Ovary (tissue), 10 donors: ENCODE data around the gene WDR53. TPM values are rescaled to one million over a fixed set of nuclear protein-coding genes. Genes with fewer than 3 reads are reported as not detected.
"Not testable (repeated sequence)": the region's sequence is repeated elsewhere in the genome, so short reads cannot be mapped to it uniquely, and the experiment has no call there.

ENCODE experiments used
- DNase-seq, 5 donors: peaks; one replicate each; pipeline ENCODE4 v3.0.0-alpha.2; 2019 to 2020
- H3K27ac ChIP-seq, 2 donors: fragments of 200-600 bp; one replicate each; pipeline versions ENCODE4 v1.5.1 to v1.8.0; 2019 to 2022
- H3K27me3 ChIP-seq: fragments of 200-600 bp; one replicate; pipeline ENCODE4 v1.8.0; 2022
- H3K36me3 ChIP-seq: fragments of 200-600 bp; sonication (generic); one replicate; pipeline ENCODE4 v1.5.1; 2019
- H3K4me1 ChIP-seq: one replicate; pipeline ENCODE4 v1.8.1; 2013; ENCODE audit warnings: mild to moderate bottlenecking, moderate library complexity; ENCODE audit not compliant: insufficient read depth
- H3K4me3 ChIP-seq: fragments of 200-600 bp; sonication (generic); one replicate; pipeline ENCODE4 v1.5.1; 2017
- H3K9me3 ChIP-seq, 2 donors: fragments of 200-600 bp in 1 of 2; sonication (generic) in 1 of 2; one replicate each; pipeline versions ENCODE4 v1.5.1 to v1.8.1; 2013 to 2019; ENCODE audit warnings: mild to moderate bottlenecking in 1 of 2, moderate library complexity in 1 of 2
- CTCF ChIP-seq, 3 donors: fragments of 450-650 bp in 2 of 3; fragments of 200-600 bp in 1 of 3; IDR thresholded peaks; one replicate each; pipeline versions ENCODE4 v1.5.1 to v1.8.0; 2016 to 2022; ENCODE audit warnings: antibody characterized with exemption in 3 of 3, mild to moderate bottlenecking in 1 of 3
- EP300 ChIP-seq: sonication (generic); formaldehyde crosslinking; IDR thresholded peaks from one replicate; pipeline ENCODE4 v1.6.1; 2017; ENCODE audit warnings: antibody characterized with exemption
- POLR2A ChIP-seq: fragments of 450-650 bp; IDR thresholded peaks from one replicate; pipeline ENCODE4 v1.6.1; 2017; ENCODE audit warnings: antibody characterized with exemption, mild to moderate bottlenecking, moderate library complexity
- WGBS, 3 donors: extraction: QIAGEN DNeasy Blood & Tissue Kit in 1 of 3; methylation state at CpG; one replicate each; pipeline versions ENCODE4 v1.1.5 to v1.1.7; 2013 to 2017; 5-methylcytosine and 5-hydroxymethylcytosine counted together
- intact Hi-C, 4 donors: fragments of 100-400 bp; cut with DNase I; formaldehyde crosslinking; loops; one replicate each; pipeline versions ENCODE4 v1.11.0 to v1.15.1; 2022 to 2023
- long read RNA-seq, 3 donors: library from polyadenylated mRNA in 2 of 3; unstranded in 2 of 3; transcript quantifications; one replicate each; pipeline ENCODE4 v2.0.0 and lab custom pipeline, GENCODE V29; 2021 to 2026
- polyA plus RNA-seq, 2 donors: library from polyadenylated mRNA; stranded (reverse); fragments of 200-250 nt in 1 of 2; fragments of 350-450 nt in 1 of 2; fragmentation: Illumina TruSeq in 1 of 2; extraction: RNeasy Lipid Tissue Mini Kit (QIAGEN cat#74804) in 1 of 2; gene quantifications; one replicate each; pipeline ENCODE4 v1.2.3, GENCODE V29; 2013 to 2014
- total RNA-seq, 7 donors: library from RNA; depleted of rRNA in 2 of 7; stranded (reverse); fragments of >200 nt in 2 of 7; fragmentation: NEBNext Ultra II Directional in 3 of 7; extraction: Animal tissue kit (Norgen Biotek cat#: 25700) in 3 of 7; gene quantifications; one replicate each; pipeline versions ENCODE4 v1.1.0 to v1.2.4, GENCODE V29; 2016 to 2023
- donor health status: DM: no; HTN: no; CAD: no; lungs with moderate emphysema.
- donor health status: DM: no; HTN: no; CAD: no.
- donor health status: Bipolar disorder and iron deficiency.
- donor health status: DM: yes; HTN: yes; CAD: no.
- donor health status: DM: no; HTN: no; CAD: no.
- donor health status: DM: yes; HTN: yes; CAD: no.

The WDR53 gene
- total RNA-seq = 10 to 100 TPM in 4 of 7 donors, 1 to 10 TPM in 3; 3.0 to 14.1 (median 11.6) TPM
- 10 to 100 TPM; 10.8 to 13.1 TPM for polyA plus RNA-seq
- long read RNA-seq, donor 1, partial matches to known transcripts = 3 of 11 reads
- long read RNA-seq, donor 1, other reads (novel, unspliced or antisense) = 4 of 11 reads
- long read RNA-seq, donor 2, partial matches to known transcripts = 6 of 8 reads
- long read RNA-seq, donor 2, other reads (novel, unspliced or antisense) = 0 of 8 reads
- long read RNA-seq, donor 3, partial matches to known transcripts = 2 of 5 reads
- long read RNA-seq, donor 3, other reads (novel, unspliced or antisense) = 3 of 5 reads

- no peaks in the 10 kb centered on the region for H3K36me3 ChIP-seq
- H3K9me3 ChIP-seq = no peaks in the 10 kb centered on the region
- peak; percentile 91 to 96 (median 92) for DNase-seq
- intact Hi-C loops = no loop called here
- TF ChIP-seq CTCF (IDR thresholded peaks at IDR 0.05) (no peak), POLR2A (peak; percentile 74), EP300 (no peak)
- peaks cover 5% of the 10 kb centered on the region for H3K4me1 ChIP-seq
- peak within 1 kb of the TSS; percentile 5 to 71 for H3K27ac ChIP-seq
- WGBS, 3 donors = 0 to 1% (median 0%) methylated on average over 41 to 87 of the region's 87 CpGs
- no peaks in the 10 kb centered on the region for H3K27me3 ChIP-seq
- peak within 1 kb of the TSS; percentile 92 for H3K4me3 ChIP-seq
These were observed at the start of gene WDR53, which contains the start of gene FBXO45 for GRCh38 chr3:196568246-196569002. Gene WDR53 (minus strand): TSS chr3:196568554. CDS start chr3:196561475, 7,079 bp downstream. Gene FBXO45 (plus strand): TSS chr3:196568660. CDS start chr3:196568985, 325 bp downstream.

GRCh38 chr3:196617256-196617655, 48.9 kb upstream of the WDR53 start:
- H3K4me3 ChIP-seq = no peak overlapping the region
- no peaks in the 10 kb centered on the region for H3K9me3 ChIP-seq
- no peak for TF ChIP-seq CTCF (IDR thresholded peaks at IDR 0.05)
- no peak for TF ChIP-seq POLR2A
- no peak for TF ChIP-seq EP300
- whole genome bisulfite sequencing, 3 donors = 70 to 78% (median 76%) methylated on average over 5 of the region's 5 CpGs
- no peak overlapping the region for H3K27ac ChIP-seq
- H3K36me3 ChIP-seq = no peaks in the 10 kb centered on the region
- H3K27me3 ChIP-seq = no peaks in the 10 kb centered on the region
- DNase-seq = no peak
- no peaks in the 10 kb centered on the region for H3K4me1 ChIP-seq
- intact Hi-C loops = no loop called here

GRCh38 chr3:196615234-196615633, 46.9 kb upstream of the WDR53 start:
- intact Hi-C loops, H3K4me3 ChIP-seq, H3K36me3 ChIP-seq, H3K4me1 ChIP-seq, H3K9me3 ChIP-seq, H3K27me3 ChIP-seq, DNase-seq, H3K27ac ChIP-seq: not testable (repeated sequence)
- 89 to 93% (median 93%) methylated on average over 6 of the region's 6 CpGs for WGBS, 3 donors

GRCh38 chr3:196611761-196612483, 43.6 kb upstream of the WDR53 start:
- no peak for DNase-seq
- Histone ChIP-seq H3K4me1 (no peaks in the 10 kb centered on the region), H3K4me3 (no peak overlapping the region), H3K27ac (no peak overlapping the region), H3K36me3 (no peaks in the 10 kb centered on the region), H3K9me3 (no peaks in the 10 kb centered on the region), H3K27me3 (no peaks in the 10 kb centered on the region)
- TF ChIP-seq CTCF (IDR thresholded peaks at IDR 0.05) (no peak), POLR2A (no peak), EP300 (no peak)
- WGBS, 3 donors = 62 to 65% (median 64%) methylated on average over 10 of the region's 10 CpGs
- intact Hi-C loops = no loop called here
